ENCODE measurements around the gene CTIF. TPM values are rescaled to one million over a fixed set of nuclear protein-coding genes. Genes with fewer than 3 reads are reported as not detected.
A peak's percentile ranks its signal among the peaks of the same experiment; 100 is the strongest.

Gene CTIF
- total and polyA plus RNA-seq, 12 donors, result 20.5 to 159 (median 57.0) TPM

DNA sequence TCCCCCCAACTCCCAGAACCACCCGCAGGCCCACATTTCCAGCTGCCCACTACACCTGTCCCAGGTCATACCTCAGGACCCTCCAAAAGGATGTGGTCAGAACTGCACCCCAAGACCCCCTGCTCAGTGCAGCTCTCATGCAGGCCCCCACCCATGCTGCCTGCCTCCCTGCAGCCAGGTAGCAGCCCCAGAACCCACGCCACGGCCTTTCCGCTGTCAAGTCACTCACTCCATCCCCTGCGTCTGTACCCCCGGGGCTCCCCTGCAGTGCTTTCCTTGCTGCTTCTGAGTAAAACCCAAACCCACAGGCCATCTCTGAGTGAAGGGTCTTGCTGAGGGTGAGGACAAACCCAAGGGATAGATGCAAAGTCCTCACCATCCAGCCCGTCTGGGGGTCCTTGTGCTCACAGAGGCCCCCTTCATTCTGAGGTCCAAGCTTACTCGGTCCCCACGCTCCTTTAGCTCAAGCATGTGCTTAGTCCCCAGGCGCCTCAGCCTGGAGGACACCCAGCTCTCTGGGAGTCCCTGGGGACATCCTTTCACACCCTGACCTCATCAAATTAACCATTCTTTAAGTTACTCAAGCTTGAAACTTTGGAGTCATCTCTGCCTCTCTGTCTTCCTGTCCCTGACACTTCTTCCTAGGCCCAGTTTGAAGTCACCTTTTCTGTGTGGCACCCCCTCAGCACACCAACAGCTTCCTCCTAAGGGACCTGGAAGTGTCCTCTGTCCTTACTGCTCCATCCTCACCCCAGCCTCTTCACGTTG, 281.8 kb downstream of the CTIF start:
- Histone ChIP-seq H3K36me3 (replicated peaks in 1 of 2) (peaks cover 0 to 21% of the 10 kb centered on the region in 2 donors), H3K27ac (no peak overlapping the region), H3K27me3 (no peaks in the 10 kb centered on the region), H3K4me1 (replicated peaks in 1 of 2) (peaks cover 0 to 6% of the 10 kb centered on the region in 2 donors), H3K9me3 (replicated peaks in 1 of 3) (no peaks in the 10 kb centered on the region), H3K4me3 (no peak overlapping the region)
- intact Hi-C loops (cut with DNase I), result no loop called here
- TF ChIP-seq POLR2A (IDR thresholded peaks at IDR 0.05), result no peak
- TF ChIP-seq, protein P1, sequence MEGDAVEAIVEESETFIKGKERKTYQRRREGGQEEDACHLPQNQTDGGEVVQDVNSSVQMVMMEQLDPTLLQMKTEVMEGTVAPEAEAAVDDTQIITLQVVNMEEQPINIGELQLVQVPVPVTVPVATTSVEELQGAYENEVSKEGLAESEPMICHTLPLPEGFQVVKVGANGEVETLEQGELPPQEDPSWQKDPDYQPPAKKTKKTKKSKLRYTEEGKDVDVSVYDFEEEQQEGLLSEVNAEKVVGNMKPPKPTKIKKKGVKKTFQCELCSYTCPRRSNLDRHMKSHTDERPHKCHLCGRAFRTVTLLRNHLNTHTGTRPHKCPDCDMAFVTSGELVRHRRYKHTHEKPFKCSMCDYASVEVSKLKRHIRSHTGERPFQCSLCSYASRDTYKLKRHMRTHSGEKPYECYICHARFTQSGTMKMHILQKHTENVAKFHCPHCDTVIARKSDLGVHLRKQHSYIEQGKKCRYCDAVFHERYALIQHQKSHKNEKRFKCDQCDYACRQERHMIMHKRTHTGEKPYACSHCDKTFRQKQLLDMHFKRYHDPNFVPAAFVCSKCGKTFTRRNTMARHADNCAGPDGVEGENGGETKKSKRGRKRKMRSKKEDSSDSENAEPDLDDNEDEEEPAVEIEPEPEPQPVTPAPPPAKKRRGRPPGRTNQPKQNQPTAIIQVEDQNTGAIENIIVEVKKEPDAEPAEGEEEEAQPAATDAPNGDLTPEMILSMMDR (IDR thresholded peaks at IDR 0.05), result no peak
- DNase-seq, result peak in 5 of 7 donors; percentile 7 to 41 (median 9)
- WGBS, 4 donors, result 94 to 97% (median 95%) methylated on average over 11 of the region's 11 CpGs

DNA sequence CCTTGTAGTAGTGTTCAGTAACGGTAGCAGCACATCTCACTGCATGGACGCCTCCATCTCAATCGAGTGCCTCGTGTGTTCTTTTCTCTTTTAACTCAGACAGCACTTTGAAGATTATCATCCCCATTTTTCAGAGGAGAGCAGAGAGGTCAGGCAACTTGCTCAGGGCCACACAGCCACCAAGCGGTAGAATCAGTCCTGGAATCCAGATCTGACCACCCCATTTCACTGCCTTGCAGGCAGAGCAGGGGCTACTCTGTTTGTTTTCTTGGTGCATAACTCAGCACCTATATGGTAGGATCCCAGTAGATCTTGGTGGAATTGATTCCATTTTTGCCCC, 282.4 kb downstream of the CTIF start:
- WGBS, 4 donors, result 88 to 92% (median 91%) methylated on average over 5 of the region's 5 CpGs
- Histone ChIP-seq H3K27ac (no peak overlapping the region), H3K36me3 (replicated peaks in 1 of 2) (peaks cover 0 to 21% of the 10 kb centered on the region in 2 donors)

DNA sequence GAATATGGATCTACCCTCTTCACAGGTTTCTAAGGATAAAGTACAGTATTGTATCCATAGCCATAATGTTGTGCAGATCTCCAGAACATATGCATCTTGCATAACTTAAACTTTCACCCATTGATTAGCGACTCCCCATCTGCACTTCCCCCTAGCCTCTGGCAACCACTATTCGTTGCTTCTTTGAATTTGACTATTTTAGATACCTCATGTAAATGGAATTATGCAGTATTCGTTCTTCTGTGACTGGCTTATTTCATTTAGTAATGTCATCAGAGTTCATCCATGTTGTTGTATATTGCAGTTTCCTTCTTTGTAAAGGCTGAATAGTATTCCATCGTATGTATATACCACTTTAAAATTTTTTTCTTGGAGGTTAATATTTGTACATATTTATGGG, 283.0 kb downstream of the CTIF start:
- Histone ChIP-seq H3K9me3 (replicated peaks in 1 of 3) (no peaks in the 10 kb centered on the region), H3K27me3 (no peaks in the 10 kb centered on the region), H3K36me3 (replicated peaks in 1 of 2) (peaks cover 0 to 21% of the 10 kb centered on the region in 2 donors), H3K4me3 (no peak overlapping the region), H3K4me1 (replicated peaks in 1 of 2) (peaks cover 0 to 6% of the 10 kb centered on the region in 2 donors), H3K27ac (no peak overlapping the region)
- DNase-seq, result no peak
- intact Hi-C loops (cut with DNase I), result no loop called here
- 62 to 76% (median 66%) methylated on average over 4 of the region's 4 CpGs for WGBS, 4 donors
- TF ChIP-seq, protein P1 (IDR thresholded peaks at IDR 0.05), result no peak

More for the DNA sequence above, 282.4 kb downstream of the CTIF start:
- Histone ChIP-seq H3K9me3 (replicated peaks in 1 of 3) (no peaks in the 10 kb centered on the region), H3K4me3 (no peak overlapping the region), H3K27me3 (no peaks in the 10 kb centered on the region), H3K4me1 (replicated peaks in 1 of 2) (peaks cover 0 to 6% of the 10 kb centered on the region in 2 donors)
- intact Hi-C loops (cut with DNase I), result no loop called here
- peak in 2 of 7 donors; percentile 5 to 18 for DNase-seq
- TF ChIP-seq POLR2A (IDR thresholded peaks at IDR 0.05), result no peak
- TF ChIP-seq, protein P1 (IDR thresholded peaks at IDR 0.05), result no peak

DNA sequence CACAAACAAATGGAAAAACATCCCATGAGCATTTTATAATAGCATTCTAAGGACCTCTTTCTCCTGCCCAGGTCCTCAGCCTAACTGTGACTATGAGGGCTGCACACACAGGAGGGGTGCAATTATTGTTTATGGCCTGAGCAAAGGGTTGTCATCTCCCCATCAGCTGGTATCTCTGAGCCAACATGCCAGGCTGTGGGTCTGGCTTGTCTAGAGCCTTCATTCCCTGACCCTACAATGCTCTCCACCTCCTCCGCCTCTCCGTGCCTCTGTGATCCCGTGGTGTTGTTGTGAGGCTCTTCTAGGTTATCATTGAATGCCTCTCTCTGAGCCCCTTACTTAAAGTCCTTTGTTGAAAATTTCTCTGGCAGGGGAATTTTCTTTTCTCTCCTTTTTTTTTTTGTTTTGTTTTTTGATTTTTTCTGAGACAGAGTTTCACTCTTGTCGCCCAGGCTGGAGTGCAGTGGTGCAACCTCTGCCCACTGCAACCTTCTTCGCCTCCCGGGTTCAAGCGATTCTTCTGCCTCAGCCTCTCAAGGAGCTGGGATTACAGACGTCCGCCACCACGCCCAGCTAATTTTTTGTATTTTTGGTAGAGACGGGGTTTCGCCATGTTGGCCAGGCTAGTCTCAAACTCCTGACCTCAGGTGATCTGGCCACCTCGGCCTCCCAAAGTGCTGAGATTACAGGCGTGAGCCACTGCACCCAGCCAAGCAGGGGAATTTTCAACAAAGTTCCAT, 285.6 kb downstream of the CTIF start:
- Histone ChIP-seq H3K36me3 (replicated peaks in 1 of 2) (peaks cover 0 to 9% of the 10 kb centered on the region in 2 donors), H3K9me3 (replicated peaks in 1 of 3) (no peaks in the 10 kb centered on the region), H3K27ac (peak overlapping the region in 1 of 5 donors; percentile 81), H3K4me1 (replicated peaks in 1 of 2) (peaks cover 0 to 32% of the 10 kb centered on the region in 2 donors), H3K4me3 (no peak overlapping the region), H3K27me3 (no peaks in the 10 kb centered on the region)
- TF ChIP-seq, protein P1 (IDR thresholded peaks at IDR 0.05), result no peak
- TF ChIP-seq POLR2A (IDR thresholded peaks at IDR 0.05), result no peak
- WGBS, 4 donors, result 91 to 98% (median 94%) methylated on average over 14 of the region's 14 CpGs
- intact Hi-C loops (cut with DNase I), result no loop called here
- DNase-seq, result peak in 4 of 7 donors; percentile 1 to 39 (median 12)
